ENCODE measurements around the gene RAB25.

GRCh38 chr1:156108664-156109241 lies 47.8 kb downstream of the RAB25 start:
- no peak for TF ChIP-seq CTCF (IDR thresholded peaks at IDR 0.05)
- TF ChIP-seq POLR2A (IDR thresholded peaks at IDR 0.05) = no peak

Data from thyroid gland (tissue), 4 donors.